Gastrocnemius medialis (tissue), 4 donors: ENCODE results near the gene ZIK1.

Experiments used
- POLR2A ChIP-seq, 2 donors: fragments of 450-650 bp; IDR thresholded peaks; one replicate each; pipeline ENCODE4 v1.6.1; 2017; ENCODE audit warnings: antibody characterized with exemption in 2 of 2, mild to moderate bottlenecking in 2 of 2, moderate library complexity in 2 of 2
- TF ChIP-seq, protein P1 (sequence below), 5 experiments: fragments of 450-650 bp in 3 of 5; fragments of 200-600 bp in 2 of 5; sonication (generic) in 2 of 5; IDR thresholded peaks in 4 of 5; conservative IDR thresholded peaks in 1 of 5; 1 replicate in 4 of 5; 2 replicates in 1 of 5; pipeline ENCODE4 v1.5.1; 2016 to 2019; ENCODE audit warnings: antibody characterized with exemption in 5 of 5, mild to moderate bottlenecking in 3 of 5, moderate library complexity in 3 of 5

- TF ChIP-seq, protein P1, sequence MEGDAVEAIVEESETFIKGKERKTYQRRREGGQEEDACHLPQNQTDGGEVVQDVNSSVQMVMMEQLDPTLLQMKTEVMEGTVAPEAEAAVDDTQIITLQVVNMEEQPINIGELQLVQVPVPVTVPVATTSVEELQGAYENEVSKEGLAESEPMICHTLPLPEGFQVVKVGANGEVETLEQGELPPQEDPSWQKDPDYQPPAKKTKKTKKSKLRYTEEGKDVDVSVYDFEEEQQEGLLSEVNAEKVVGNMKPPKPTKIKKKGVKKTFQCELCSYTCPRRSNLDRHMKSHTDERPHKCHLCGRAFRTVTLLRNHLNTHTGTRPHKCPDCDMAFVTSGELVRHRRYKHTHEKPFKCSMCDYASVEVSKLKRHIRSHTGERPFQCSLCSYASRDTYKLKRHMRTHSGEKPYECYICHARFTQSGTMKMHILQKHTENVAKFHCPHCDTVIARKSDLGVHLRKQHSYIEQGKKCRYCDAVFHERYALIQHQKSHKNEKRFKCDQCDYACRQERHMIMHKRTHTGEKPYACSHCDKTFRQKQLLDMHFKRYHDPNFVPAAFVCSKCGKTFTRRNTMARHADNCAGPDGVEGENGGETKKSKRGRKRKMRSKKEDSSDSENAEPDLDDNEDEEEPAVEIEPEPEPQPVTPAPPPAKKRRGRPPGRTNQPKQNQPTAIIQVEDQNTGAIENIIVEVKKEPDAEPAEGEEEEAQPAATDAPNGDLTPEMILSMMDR (IDR thresholded peaks at IDR 0.05 in 4 of 5, conservative IDR thresholded peaks at IDR 0.05 in 1 of 5) = no peak
- no peak for TF ChIP-seq POLR2A (IDR thresholded peaks at IDR 0.05)
Measured at GRCh38 chr19:57557659-57558058, 26.3 kb upstream of the ZIK1 start.
